K562 (cell line): Measurements from ENCODE around the gene GNAI1. TPM values are rescaled to one million over a fixed set of nuclear protein-coding genes. Genes with fewer than 3 reads are reported as not detected.

Source experiments
- ATAC-seq: fragments of 200-7000 bp; cut with Tn5 transposase; 3 replicates; pipeline ENCODE4 v1.9.1; 2020; ENCODE audit warnings: moderate library complexity
- BruUV-seq: library from RNA; stranded (reverse); fragments of 400-500 nt; replicated peaks from 2 replicates; lab custom pipeline; 2021; lab: Mats Ljungman, UMichigan
- CTCF ChIA-PET: fragments of 300-600 bp; formaldehyde crosslinking; extraction: SDS; loops from one replicate; lab custom pipeline; 2021; ENCODE audit warnings: low intra/inter-chr PET ratio; lab: Yijun Ruan, JAX
- POLR2A ChIA-PET: fragments of 300-600, 350-650 bp; sonication (Branson Sonifier 250); formaldehyde crosslinking; extraction: SDS; loops from one replicate; lab custom pipeline; 2021; ENCODE audit warnings: antibody characterized with exemption, inconsistent platforms; lab: Yijun Ruan, JAX
- DNase-seq, 4 experiments: peaks; one replicate each; pipeline versions ENCODE4 v3.0.0 to v3.0.0-alpha.2; 2011 to 2018; ENCODE audit warnings: low spot score in 3 of 4, mixed read lengths in 3 of 4; ENCODE audit errors: extremely low read depth in 1 of 4
- FAIRE-seq: peaks from 2 replicates; lab custom pipeline; 2011; peaks lifted over from hg19 to GRCh38; lab: Jason Lieb, UNC
- H2AFZ ChIP-seq: 2 replicates; pipeline ENCODE4 v1.6.0; 2011; ENCODE audit warnings: low read depth, low read length, control low read depth, inconsistent platforms
- H3K27ac ChIP-seq: fragments of 200-600 bp; 3 replicates; pipeline ENCODE4 v1.8.0; 2011; ENCODE audit warnings: low read depth, mild to moderate bottlenecking, control low read depth, inconsistent platforms, low read length, moderate library complexity, mixed read lengths; ENCODE audit errors: extremely low read depth
- H3K27me3 ChIP-seq, 2 experiments: fragments of 300-600 bp in 1 of 2; 2 replicates in 1 of 2; 3 replicates in 1 of 2; pipeline versions ENCODE4 v1.6.0 to v1.8.0; 2011; ENCODE audit warnings: inconsistent platforms in 2 of 2, low read length in 2 of 2, mild to moderate bottlenecking in 1 of 2, mixed read lengths in 1 of 2, moderate library complexity in 1 of 2; ENCODE audit not compliant: control insufficient read depth in 2 of 2, insufficient read depth in 2 of 2
- H3K36me3 ChIP-seq: fragments of 300-600 bp; 3 replicates; pipeline ENCODE4 v1.8.0; 2011; ENCODE audit warnings: mild to moderate bottlenecking, low read length, inconsistent platforms; ENCODE audit not compliant: control insufficient read depth, insufficient read depth
- H3K4me1 ChIP-seq, 2 experiments: fragments of 200-600 bp in 1 of 2; replicated peaks in 1 of 2; 2 replicates in 1 of 2; 3 replicates in 1 of 2; pipeline versions ENCODE4 v1.5.1 to v1.8.0; 2011; ENCODE audit warnings: inconsistent platforms in 2 of 2, low read length in 2 of 2, mild to moderate bottlenecking in 1 of 2, mixed read lengths in 1 of 2, moderate library complexity in 1 of 2; ENCODE audit not compliant: control insufficient read depth in 2 of 2, insufficient read depth in 2 of 2
- H3K4me2 ChIP-seq: 2 replicates; pipeline ENCODE4 v1.6.1; 2011; ENCODE audit warnings: low read length, control low read depth, inconsistent platforms, mixed read lengths; ENCODE audit not compliant: insufficient read depth
- H3K4me3 ChIP-seq: fragments of 200-600 bp; sonication (generic), shearing (Covaris generic); 2 replicates; pipeline ENCODE4 v1.5.1; 2016; ENCODE audit warnings: control low read depth, inconsistent platforms
- H3K79me2 ChIP-seq: fragments of 200-600 bp; 3 replicates; pipeline ENCODE4 v1.8.0; 2011; ENCODE audit warnings: low read length, inconsistent platforms; ENCODE audit not compliant: control insufficient read depth, insufficient read depth
- H3K9ac ChIP-seq, 2 experiments: 2 replicates each; pipeline versions ENCODE4 v1.6.0 to v1.6.1; 2011; ENCODE audit warnings: low read depth in 2 of 2, low read length in 2 of 2, control low read depth in 1 of 2, inconsistent platforms in 1 of 2, mild to moderate bottlenecking in 1 of 2, mixed read lengths in 1 of 2; ENCODE audit not compliant: insufficient read depth in 1 of 2
- H3K9me1 ChIP-seq: one replicate; pipeline ENCODE4 v1.6.0; 2011; ENCODE audit warnings: inconsistent platforms, mild to moderate bottlenecking, low read length, moderate library complexity; ENCODE audit not compliant: control insufficient read depth, insufficient read depth
- H3K9me3 ChIP-seq: replicated peaks from 2 replicates; pipeline ENCODE4 v1.5.1; 2011; ENCODE audit warnings: low read depth, low read length, inconsistent platforms; ENCODE audit not compliant: control insufficient read depth, insufficient read depth
- H4K20me1 ChIP-seq: replicated peaks from 2 replicates; pipeline ENCODE4 v1.6.1; 2011; ENCODE audit warnings: low read length, inconsistent platforms, mixed read lengths; ENCODE audit not compliant: control insufficient read depth, insufficient read depth
- WGBS: fragments of 100-300 bp; shearing (Covaris generic); methylation state at CpG from one replicate; pipeline ENCODE4 v1.1.6; 2016; ENCODE audit warnings: low coverage, mixed read lengths; ENCODE audit not compliant: insufficient coverage; ENCODE audit errors: missing lambda C conversion rate; 5-methylcytosine and 5-hydroxymethylcytosine counted together
- in situ Hi-C: fragments of 300-500 bp; cut with MboI; formaldehyde crosslinking; loops from 4 replicates; pipeline ENCODE4 v1.15.0; 2018; ENCODE audit warnings: inconsistent platforms, mixed read lengths
- intact Hi-C: fragments of 100-400 bp; cut with micrococcal nuclease; formaldehyde crosslinking; loops from 2 replicates; pipeline ENCODE4 v1.14.2; 2022
- polyA plus RNA-seq, 8 experiments: library from polyadenylated mRNA; depleted of rRNA in 4 of 8; stranded (reverse) in 5 of 8; unstranded in 3 of 8; fragments of >200 nt; fragmentation: Nextera tagmentation in 2 of 8; fragmentation: Illumina TruSeq in 1 of 8; extraction: Ambion mirVana in 2 of 8; extraction: Trizol in 1 of 8; gene quantifications; 2 replicates each; pipeline versions ENCODE4 v1.2.1 to v1.2.3, GENCODE V29; 2011 to 2014; ENCODE audit warnings: inconsistent platforms in 1 of 8, missing spikeins in 1 of 8
- total RNA-seq, 7 experiments: library from RNA; depleted of rRNA in 6 of 7; stranded (reverse); fragments of >200 nt in 6 of 7; fragmentation: Illumina TruSeq in 2 of 7; extraction: Trizol in 2 of 7; gene quantifications; 2 replicates each; pipeline versions ENCODE4 v1.2.1 to v1.2.3, GENCODE V29; 2011 to 2021; ENCODE audit warnings: low replicate concordance in 1 of 7
- TF ChIP-seq, protein P1 (sequence below): fragments of 250-450 bp; sonication (Bioruptor Pico); IDR thresholded peaks from 2 replicates; pipeline ENCODE4 v1.8.0; 2021; ENCODE audit warnings: moderate library complexity, mild to moderate bottlenecking, inconsistent platforms
- TF ChIP-seq, protein P2 (sequence below): IDR thresholded peaks from 2 replicates; pipeline ENCODE4 v1.6.1; 2014; ENCODE audit warnings: antibody characterized with exemption

Gene GNAI1
- total and polyA plus RNA-seq, 9 of the 15 experiments (the other 6 are each of a cell fraction or from before 2014, with no cell fraction given), result 0.03 to 0.13 (median 0.08) TPM; not detected in 6

DNA sequence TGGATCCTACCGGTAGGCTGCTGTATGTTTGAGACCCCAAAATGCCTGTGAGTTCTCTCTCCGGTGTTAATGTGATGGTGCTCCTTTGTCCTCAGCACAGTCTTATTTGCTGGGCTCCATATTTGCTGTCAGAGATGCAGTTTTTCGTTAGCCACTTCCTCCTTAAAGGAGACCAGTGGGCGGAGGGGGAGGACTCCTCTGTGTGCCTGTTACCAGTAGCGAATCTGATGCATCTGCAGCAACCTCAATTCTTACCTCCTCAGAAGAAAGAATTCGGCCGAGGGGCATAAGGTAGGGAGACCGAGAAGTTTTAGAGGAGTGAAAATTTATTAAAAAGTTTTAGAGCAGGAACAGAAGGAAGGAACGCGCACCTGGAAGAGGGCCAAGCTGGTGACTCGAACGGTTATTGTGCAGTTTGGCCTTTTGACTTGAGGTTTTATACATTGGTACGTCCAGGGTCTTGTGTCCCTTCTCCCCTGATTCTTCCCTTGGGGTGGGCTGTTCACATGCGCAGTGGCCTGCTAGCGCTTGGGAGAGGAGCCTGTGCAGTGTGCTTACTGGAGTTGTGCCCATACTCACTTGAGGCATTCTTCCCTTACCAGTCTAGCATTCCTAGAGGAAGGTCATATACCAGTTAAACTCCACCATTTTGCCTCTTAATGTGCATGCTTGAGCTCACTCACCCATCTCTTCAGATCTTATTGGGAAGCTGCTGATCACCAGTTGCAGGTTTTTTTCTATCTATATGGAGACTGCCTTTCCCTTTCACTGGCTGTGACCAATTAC lies 49.5 kb downstream of the GNAI1 start (continued):
- TF ChIP-seq, protein P1, sequence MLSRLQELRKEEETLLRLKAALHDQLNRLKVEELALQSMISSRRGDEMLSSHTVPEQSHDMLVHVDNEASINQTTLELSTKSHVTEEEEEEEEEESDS (CRISPR knock-in tag), result no peak

DNA sequence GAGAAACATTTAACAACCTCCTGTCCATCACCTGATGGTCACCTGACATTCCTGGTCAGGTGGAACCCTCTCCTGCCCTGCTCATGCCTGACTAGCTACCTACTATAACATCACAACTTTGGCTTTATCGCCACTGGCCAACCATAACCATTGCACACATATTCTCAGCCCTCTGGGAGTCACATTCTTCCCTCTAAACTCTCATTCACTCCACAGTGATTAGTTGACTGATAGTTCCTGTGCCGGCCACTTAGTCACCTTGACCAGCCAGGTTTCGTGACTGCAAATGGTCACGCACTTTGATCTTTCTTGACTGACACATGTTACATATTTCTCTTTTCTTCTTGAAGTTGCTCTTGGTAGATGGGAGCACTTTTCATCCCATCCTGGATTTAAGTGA lies 50.1 kb downstream of the GNAI1 start:
- no peak overlapping the region for H3K4me2 ChIP-seq
- ATAC-seq (no peak), FAIRE-seq (no peak), DNase-seq (no peak)
- TF ChIP-seq, protein P2, sequence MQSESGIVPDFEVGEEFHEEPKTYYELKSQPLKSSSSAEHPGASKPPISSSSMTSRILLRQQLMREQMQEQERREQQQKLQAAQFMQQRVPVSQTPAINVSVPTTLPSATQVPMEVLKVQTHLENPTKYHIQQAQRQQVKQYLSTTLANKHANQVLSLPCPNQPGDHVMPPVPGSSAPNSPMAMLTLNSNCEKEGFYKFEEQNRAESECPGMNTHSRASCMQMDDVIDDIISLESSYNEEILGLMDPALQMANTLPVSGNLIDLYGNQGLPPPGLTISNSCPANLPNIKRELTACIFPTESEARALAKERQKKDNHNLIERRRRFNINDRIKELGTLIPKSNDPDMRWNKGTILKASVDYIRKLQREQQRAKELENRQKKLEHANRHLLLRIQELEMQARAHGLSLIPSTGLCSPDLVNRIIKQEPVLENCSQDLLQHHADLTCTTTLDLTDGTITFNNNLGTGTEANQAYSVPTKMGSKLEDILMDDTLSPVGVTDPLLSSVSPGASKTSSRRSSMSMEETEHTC, result no peak
- no peaks in the 10 kb centered on the region for H4K20me1 ChIP-seq
- no peaks in the 10 kb centered on the region for H3K36me3 ChIP-seq
- ChIA-PET POLR2A (no interaction called here), CTCF (no interaction called here)
- intact Hi-C loops (no loop called here), in situ Hi-C loops (no loop called here)
- H3K9ac ChIP-seq, result no peak overlapping the region
- H3K79me2 ChIP-seq, result no peaks in the 10 kb centered on the region
- H3K9me1 ChIP-seq, result no peaks in the 10 kb centered on the region
- H3K9me3 ChIP-seq, result no peaks in the 10 kb centered on the region
- WGBS, result 4% methylated on average over 4 of the region's 4 CpGs
- H3K4me3 ChIP-seq, result no peak overlapping the region
- no peak overlapping the region for H2AFZ ChIP-seq
- no peaks in the 10 kb centered on the region for H3K4me1 ChIP-seq
- BruUV-seq, result no TSS peak
- no peaks in the 10 kb centered on the region for H3K27me3 ChIP-seq
- no peak overlapping the region for H3K27ac ChIP-seq
